ENCODE data around the gene BHLHE41.
A peak's percentile ranks its signal among the peaks of the same experiment; 100 is the strongest.

Gene BHLHE41

DNA sequence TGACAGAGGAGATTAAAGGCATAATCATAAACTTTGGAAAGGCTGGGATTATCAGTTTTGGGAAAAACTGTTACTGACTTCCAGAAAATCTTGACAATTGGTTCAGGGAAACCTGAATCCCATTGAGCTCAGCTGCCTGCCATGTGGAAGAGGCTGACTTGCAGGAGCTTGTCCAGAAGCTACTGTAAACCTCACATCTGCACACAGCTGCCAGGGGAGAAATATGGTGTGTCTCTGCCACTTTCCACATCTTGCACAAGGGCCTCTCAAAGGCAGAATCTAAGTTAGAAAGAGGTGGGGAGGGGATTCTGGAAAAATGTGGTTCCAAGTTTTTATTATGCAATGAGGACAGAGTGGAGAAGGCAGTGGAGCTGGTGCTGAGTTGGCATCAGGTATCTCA is 8.7 kb upstream of the BHLHE41 start:
- no peak for FAIRE-seq

- FAIRE-seq, result no peak
Measured at GRCh38 chr12:26132866-26133265, 8.0 kb upstream of the BHLHE41 start.

DNA sequence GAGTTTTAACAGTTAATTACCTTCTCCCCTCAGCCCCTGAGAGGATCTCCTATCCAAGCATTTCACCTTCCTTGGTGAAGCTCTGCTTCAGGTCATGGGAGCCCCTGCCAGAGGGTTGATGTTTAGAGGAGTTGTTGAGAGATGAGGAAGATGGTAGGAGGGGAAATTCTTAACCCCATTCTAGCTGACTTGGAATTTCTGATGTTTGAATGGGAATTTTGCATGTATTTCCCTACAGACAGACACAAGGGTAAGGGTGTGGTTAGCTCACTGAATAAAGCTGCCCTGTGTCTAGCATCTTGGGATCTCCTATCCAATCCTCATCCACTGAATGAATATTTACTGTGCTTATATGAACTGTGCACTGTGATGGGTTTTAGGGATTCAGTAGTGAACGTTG is 7.1 kb upstream of the BHLHE41 start:
- no peak for FAIRE-seq

- no peak for FAIRE-seq
Measured at GRCh38 chr12:26130728-26131127, 5.9 kb upstream of the BHLHE41 start.

GRCh38 chr12:26128168-26128567 is 3.3 kb upstream of the BHLHE41 start:
- FAIRE-seq, result no peak

DNA sequence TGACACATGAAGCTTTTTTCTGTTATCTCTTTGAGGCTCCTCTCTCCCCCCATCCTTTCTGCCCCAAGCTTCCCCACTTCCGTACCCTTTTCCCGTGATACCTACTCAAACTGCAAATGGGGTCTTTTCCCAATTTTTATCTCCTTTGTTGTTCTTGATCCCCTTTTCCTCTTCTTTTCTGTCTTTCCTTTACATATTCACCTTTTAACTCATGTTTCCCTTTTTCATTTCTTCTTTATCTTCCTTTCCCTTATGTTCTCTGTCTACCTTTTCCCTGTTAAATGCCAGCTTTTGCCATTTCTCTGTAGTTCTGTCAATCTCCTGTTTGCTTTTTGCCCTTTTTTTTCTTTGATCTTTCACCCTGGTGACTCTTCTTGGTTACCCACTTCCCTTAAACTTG is 2.6 kb upstream of the BHLHE41 start:
- no peak for FAIRE-seq

DNA sequence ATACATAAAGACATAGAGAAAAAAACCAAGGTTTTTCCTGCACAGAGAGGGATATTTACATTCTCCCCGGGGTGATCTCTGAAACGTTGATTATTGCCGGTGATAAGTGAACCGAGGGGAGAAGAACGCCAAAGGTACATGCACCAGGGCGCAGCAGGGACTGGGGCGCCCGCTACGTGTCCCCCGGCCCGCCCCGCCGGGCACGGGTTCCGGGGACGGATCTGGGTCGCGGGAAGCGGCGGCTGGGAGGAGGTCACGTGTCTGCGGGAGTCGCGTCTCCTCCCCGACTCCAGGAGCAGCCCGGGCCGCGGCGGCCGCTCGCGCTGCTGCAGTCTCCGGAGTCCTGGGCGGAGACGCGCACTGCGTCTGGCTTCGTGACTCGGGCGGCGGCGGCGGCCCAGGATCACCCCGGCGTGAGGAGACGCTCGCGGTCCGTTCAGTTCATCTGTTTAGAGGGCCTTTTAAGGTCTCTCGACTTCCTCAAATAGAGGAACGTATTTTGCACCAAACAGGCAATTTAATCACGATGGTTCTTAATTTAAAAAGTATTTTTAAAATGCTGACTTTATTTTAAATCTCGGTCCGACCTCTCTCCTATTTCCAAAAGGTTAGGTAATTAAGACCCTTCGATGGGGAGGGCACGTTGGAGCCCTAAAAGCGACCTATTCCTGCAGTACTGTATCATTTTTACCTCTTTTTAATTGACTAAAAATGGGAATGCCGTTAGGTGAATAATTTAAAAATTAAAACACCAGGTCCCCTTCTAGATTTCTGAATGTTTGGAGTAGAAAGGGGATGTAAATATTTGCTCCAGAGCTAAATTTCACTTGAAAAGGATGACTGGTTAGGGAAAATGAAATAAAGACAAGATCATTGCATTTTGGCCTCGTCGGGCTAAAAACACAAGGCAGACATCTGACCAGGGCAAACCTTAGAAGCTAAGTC is 1.8 kb upstream of the BHLHE41 start:
- no peak for FAIRE-seq

- FAIRE-seq, result no peak
Measured at GRCh38 chr12:26125400-26126339, 833 bp upstream of the BHLHE41 start.

- peak; percentile 8 for FAIRE-seq
Measured at GRCh38 chr12:26123482-26123980, 1.3 kb downstream of the BHLHE41 start.

DNA sequence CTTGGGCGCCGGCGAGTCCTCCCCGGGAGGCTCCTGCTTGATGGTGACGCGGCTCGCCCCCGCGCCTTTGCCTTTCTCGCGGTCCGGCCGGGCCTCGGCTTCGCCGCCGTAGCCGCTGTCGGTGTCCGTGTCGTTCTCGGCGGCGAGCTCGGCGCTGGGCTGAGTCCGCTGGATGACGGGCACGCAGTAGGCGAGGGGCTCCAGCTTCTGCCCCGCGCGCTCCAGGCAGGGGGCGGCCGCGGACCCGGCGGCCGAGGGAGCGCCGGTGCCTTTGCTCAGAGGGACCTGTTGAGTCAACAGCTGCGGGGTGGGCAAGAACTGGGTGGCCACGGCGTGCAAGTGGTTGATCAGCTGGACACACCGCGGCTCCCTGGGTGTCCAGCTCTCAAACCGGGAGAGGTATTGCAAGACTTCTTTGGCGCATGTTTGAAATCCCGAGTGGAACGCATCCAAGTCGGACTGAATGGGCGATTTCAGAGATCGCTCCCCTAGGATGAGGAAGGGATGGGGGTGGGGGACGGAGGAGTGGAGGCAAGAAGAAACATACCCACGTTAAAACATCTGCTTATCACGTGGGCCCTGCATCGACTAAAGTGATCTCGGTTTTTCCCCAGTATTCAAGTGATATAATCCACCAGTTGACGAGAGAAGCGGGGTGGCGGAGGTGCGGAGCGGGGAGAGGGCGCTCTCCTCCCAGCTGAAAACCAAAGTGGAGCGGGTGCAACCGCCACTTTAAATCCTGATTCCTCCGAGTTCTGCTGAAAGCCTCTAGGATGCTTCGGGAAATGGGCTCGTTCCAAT is 2.0 kb downstream of the BHLHE41 start:
- peak; percentile 55 for FAIRE-seq

DNA sequence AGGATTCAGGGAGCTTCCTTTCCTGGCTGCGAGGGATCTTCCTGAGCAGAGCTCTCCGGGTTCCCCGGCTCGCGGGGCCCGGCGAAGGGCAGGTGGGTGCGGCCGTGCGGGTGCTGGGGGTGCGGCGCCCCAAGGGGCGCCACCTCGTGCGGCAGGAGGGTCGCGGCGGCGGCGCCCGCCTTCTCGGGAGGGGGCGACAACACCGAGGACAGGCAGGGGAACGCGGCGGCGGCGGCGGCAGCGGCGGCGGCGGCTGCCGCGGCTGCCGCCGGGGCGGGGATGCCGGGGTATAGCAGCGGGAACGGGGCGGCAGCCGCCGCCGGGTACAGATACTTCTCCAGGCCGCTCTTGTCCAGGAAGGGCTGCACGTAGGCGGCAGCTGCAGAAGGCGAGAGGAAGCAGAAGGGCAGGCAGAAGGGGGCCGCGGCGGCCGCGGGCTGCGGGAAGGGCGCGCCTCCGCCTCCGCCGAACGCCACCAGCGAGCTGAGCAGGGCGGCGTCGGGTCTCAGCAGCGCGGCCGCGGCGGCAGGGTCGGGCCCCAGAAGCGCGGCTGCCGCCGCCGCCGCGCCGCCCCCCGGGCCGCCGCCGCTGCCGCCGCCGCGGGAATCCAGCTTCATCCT is 2.7 kb downstream of the BHLHE41 start:
- FAIRE-seq, result no peak

- no peak for FAIRE-seq
Measured at GRCh38 chr12:26121323-26122060, 3.3 kb downstream of the BHLHE41 start.

DNA sequence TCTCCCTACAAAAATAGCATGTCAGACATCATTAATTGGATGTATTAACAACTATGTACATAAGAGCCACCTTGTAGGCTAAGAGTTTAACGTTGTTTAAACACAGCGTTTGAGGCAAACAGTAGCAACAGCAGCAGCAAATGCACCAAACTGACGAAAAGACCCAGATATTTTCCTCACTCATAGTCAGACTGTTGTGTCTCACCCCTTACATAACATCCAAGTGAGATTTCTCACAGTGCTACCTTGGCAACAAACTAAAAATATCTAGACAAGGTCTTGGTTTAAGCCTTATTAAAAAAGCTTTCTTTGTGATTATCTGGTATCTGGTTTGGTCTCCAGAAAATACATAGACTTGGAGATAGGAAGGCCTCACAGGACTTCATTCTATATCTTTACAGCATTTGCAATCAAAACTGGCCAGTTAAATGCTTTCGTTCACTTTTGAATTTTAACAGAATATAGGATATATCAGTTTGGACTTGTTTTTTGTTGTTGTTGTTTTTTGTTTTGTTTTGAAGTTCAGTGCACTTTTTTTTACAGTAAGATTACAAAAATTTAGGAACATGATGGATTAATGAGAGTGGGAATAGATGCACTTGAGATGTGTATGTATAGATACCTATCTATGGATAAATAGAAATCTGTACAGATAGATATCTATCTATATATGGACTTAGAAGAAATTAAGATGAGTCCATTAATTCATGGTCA is 4.1 kb downstream of the BHLHE41 start:
- no peak for FAIRE-seq

DNA sequence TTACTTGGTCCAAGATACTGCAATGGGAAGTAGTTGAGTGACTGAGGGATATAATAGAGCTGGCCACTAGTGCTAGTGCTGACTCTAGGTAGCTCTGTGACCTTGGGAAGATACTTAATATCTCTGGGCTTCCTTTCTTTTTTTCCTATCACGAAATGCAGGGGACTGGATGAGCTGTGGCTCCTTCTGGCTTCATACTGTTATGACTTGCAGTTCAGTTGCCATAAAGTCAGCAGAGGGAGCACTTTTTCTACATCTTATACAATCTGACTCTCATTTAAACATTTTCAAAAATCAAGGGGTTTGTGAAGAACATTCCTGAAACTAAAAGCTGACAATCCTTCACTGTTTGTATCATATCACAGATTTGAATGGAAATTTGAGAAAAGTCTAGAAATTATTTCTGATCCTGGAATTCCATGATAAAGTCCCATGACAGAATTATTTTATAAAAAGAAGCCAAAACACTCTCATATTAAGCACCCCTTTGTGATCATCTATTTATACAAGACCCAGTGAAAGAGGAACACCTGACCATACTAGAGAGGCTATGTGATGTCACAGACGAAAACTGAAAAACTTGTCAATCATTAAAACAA is 5.3 kb downstream of the BHLHE41 start:
- peak; percentile 97 for FAIRE-seq

- no peak for FAIRE-seq
Measured at GRCh38 chr12:26118308-26118707, 6.5 kb downstream of the BHLHE41 start.

GRCh38 chr12:26116829-26117715 is 7.8 kb downstream of the BHLHE41 start:
- peak; percentile 58 for FAIRE-seq

DNA sequence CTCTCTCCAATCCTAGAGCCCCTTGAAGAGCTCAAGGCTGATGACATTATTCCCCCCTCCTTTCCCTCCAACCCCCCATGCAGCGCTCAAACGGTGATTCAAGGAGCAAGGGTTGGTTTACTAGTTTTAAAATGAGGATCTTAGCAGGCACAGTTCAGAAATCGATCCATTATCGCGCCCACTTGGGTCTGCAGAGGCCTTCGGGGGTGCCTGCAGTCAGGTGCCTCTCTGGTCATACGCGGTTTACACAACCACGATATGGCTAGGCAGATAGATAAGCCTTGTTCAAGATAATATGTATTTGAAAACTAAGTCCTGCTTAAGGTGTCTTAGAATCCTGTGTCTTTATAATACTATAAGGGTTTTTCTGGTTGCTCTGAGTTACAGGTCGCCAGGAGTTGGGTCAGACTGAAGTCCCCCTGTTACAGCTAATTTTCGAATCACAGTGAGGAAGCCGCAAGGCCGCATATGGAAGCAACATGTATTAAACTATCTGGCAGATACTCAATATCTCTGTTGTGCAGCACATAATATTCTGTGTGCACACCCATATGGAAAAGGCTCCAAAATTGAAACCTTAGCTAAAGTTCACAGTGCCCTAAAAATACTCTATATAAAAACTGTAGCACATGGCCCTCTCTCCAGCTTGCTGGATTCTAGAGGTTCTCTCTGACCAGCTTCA is 10.0 kb downstream of the BHLHE41 start:
- no peak for FAIRE-seq

Measured in G401.6 (cell line).